Uterus (tissue), 4 donors: ENCODE data around the gene AAK1. TPM values are rescaled to one million over a fixed set of nuclear protein-coding genes. Genes with fewer than 3 reads are reported as not detected.

Source experiments
- DNase-seq, 2 donors: peaks; one replicate each; pipeline ENCODE4 v3.0.0-alpha.2; 2019 to 2020
- H3K27ac ChIP-seq, 2 donors: fragments of 200-600 bp; sonication (generic); 1 replicate in 1 of 2; 2 replicates in 1 of 2; pipeline ENCODE4 v1.5.1; 2016 to 2018
- H3K27me3 ChIP-seq, 2 donors: fragments of 200-600 bp; sonication (generic); one replicate each; pipeline ENCODE4 v1.5.1; 2018 to 2019; ENCODE audit warnings: control low read depth in 1 of 2
- H3K36me3 ChIP-seq, 2 donors: fragments of 200-600 bp; sonication (generic); one replicate each; pipeline ENCODE4 v1.5.1; 2019; ENCODE audit warnings: control low read depth in 1 of 2
- H3K4me1 ChIP-seq, 2 donors: fragments of 200-600 bp; sonication (generic); one replicate each; pipeline ENCODE4 v1.5.1; 2018 to 2019; ENCODE audit warnings: control low read depth in 1 of 2
- H3K4me3 ChIP-seq, 2 donors: fragments of 200-600 bp; sonication (generic); 1 replicate in 1 of 2; 2 replicates in 1 of 2; pipeline ENCODE4 v1.5.1; 2018 to 2019; ENCODE audit warnings: mild to moderate bottlenecking in 1 of 2
- H3K9me3 ChIP-seq, 2 donors: fragments of 200-600 bp; sonication (generic); one replicate each; pipeline ENCODE4 v1.5.1; 2019; ENCODE audit warnings: control low read depth in 1 of 2
- POLR2A ChIP-seq, 2 donors: fragments of 450-650 bp; IDR thresholded peaks; one replicate each; pipeline ENCODE4 v1.6.1; 2016; ENCODE audit warnings: antibody characterized with exemption in 2 of 2, mild to moderate bottlenecking in 1 of 2, moderate library complexity in 1 of 2
- intact Hi-C: fragments of 100-400 bp; cut with DNase I; formaldehyde crosslinking; loops from one replicate; pipeline ENCODE4 v1.15.1; 2023; ENCODE audit warnings: low total_unique reads
- total RNA-seq, 4 donors: library from RNA; depleted of rRNA in 3 of 4; stranded (reverse); fragments of >200 nt in 3 of 4; gene quantifications; one replicate each; pipeline versions ENCODE4 v1.1.0 to v1.2.4, GENCODE V29; 2014 to 2023
- TF ChIP-seq, protein P1 (sequence below), 4 experiments: fragments of 200-600 bp in 2 of 4; fragments of 450-650 bp in 2 of 4; sonication (generic) in 2 of 4; IDR thresholded peaks; one replicate each; pipeline ENCODE4 v1.5.1; 2016 to 2019; ENCODE audit warnings: antibody characterized with exemption in 4 of 4, mild to moderate bottlenecking in 2 of 4, moderate library complexity in 1 of 4
- donor health status: DM: yes; HTN: yes; CAD: no.

Gene AAK1
- total RNA-seq, 4 donors from 2014 or later: 13.1 to 66.3 (median 32.5) TPM

DNA sequence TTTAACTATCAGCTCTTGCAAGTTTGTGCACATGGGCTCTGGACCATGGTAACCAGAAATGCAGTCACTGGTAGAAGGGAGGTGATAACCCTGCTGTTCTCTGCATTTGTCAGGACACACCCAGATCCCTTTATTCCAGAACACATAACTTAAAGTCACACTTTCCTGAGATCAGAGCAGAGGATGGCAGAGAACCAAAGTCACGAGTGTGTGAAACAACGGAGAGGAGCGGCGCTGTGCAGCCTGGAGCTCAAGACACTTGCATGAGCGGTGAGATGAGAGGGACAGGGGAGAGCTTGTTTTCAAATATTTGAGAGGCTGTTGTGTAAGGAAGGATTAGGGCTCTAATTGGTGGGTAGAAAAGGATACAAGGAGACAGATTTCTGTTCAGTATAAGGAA, 43.3 kb upstream of the AAK1 start:
- Histone ChIP-seq H3K27ac (peak overlapping the region; percentile 61 to 87), H3K4me3 (no peak overlapping the region), H3K9me3 (no peaks in the 10 kb centered on the region), H3K27me3 (no peaks in the 10 kb centered on the region), H3K36me3 (no peaks in the 10 kb centered on the region), H3K4me1 (peaks cover 0 to 6% of the 10 kb centered on the region in 2 donors)
- TF ChIP-seq, protein P1, sequence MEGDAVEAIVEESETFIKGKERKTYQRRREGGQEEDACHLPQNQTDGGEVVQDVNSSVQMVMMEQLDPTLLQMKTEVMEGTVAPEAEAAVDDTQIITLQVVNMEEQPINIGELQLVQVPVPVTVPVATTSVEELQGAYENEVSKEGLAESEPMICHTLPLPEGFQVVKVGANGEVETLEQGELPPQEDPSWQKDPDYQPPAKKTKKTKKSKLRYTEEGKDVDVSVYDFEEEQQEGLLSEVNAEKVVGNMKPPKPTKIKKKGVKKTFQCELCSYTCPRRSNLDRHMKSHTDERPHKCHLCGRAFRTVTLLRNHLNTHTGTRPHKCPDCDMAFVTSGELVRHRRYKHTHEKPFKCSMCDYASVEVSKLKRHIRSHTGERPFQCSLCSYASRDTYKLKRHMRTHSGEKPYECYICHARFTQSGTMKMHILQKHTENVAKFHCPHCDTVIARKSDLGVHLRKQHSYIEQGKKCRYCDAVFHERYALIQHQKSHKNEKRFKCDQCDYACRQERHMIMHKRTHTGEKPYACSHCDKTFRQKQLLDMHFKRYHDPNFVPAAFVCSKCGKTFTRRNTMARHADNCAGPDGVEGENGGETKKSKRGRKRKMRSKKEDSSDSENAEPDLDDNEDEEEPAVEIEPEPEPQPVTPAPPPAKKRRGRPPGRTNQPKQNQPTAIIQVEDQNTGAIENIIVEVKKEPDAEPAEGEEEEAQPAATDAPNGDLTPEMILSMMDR (IDR thresholded peaks at IDR 0.05): no peak
- no peak for TF ChIP-seq POLR2A (IDR thresholded peaks at IDR 0.05)
- intact Hi-C loops: no loop called here
- DNase-seq: peak; percentile 24 to 68

DNA sequence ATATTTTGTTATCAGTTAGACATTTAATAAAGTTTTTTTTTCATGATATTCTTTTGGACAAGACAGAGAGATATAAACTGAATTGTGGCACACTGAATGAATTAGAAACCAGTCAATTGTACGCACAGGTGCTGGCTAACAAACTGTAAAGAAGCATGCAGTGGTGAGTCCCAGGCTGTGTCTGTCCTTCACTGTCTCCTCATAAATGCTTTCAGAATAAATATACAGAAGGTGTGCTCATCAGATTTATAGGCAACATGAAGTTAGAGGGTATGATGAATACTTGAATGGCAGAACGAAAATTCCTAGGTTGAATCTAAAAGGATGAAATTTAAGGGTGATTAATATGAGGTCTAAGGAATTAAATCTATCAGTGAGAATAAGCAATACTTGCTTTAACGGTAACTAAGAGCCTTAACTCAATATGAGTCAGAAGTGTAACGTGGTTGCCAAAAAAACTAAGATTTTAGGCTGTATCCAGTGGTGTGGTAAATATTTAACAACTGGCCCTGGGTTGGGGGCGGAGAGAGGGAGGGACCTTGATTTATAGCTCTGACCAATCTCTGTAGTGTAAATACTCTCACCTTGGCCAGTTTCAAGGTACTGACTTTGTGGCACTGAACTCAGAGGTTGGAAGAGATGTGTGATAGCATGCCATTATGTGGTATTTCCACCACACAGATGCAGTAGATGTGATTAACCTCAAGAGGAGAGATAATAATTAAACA, 41.9 kb upstream of the AAK1 start:
- Histone ChIP-seq H3K4me1 (peaks cover 0 to 6% of the 10 kb centered on the region in 2 donors), H3K27ac (peak overlapping the region; percentile 67 to 87), H3K36me3 (no peaks in the 10 kb centered on the region), H3K27me3 (no peaks in the 10 kb centered on the region), H3K4me3 (no peak overlapping the region), H3K9me3 (no peaks in the 10 kb centered on the region)
- intact Hi-C loops: no loop called here
- no peak for DNase-seq
- no peak for TF ChIP-seq POLR2A (IDR thresholded peaks at IDR 0.05)
- TF ChIP-seq, protein P1 (IDR thresholded peaks at IDR 0.05): no peak

DNA sequence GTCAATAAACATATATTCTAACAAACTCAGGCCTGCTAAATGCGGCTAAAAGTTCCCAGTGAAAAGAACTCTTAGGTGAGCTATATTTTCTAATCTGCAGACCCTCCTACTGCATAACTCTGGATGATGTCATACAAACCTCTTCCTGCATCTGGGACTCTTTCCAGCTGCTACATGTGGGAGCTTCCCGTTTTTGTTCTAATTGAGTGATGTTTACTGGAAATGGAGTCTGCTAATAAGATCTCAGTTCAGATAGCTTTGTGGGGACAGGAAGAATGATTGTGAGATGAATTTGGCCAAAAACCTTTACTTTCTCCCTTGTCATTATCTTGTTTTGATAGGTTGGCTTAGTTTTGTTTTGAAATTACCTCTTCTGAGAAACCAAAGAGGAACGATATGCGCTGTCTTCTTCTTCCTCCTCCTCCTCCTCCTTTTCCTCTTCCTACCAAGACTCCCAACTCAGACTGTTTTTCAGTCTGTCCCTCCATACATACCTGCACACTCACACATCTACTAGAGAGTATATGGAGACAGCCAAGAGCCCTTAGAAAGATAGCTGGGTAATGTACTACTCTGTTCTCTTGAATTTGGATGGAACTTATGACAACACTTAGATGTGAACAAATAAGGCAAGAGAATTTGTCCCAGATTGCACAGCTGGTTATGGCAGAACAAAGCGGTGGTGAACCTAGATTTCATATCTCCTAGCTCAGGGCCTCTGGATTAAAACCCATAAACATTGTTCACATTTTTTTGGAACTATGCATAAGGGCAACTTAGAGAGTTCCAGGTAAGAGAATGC, 39.8 kb upstream of the AAK1 start:
- peak; percentile 57 to 80 for DNase-seq
- no peak for TF ChIP-seq POLR2A (IDR thresholded peaks at IDR 0.05)
- TF ChIP-seq, protein P1 (IDR thresholded peaks at IDR 0.05): no peak
- H3K27me3 ChIP-seq: no peaks in the 10 kb centered on the region
- no peaks in the 10 kb centered on the region for H3K9me3 ChIP-seq
- H3K4me1 ChIP-seq: peaks cover 0 to 6% of the 10 kb centered on the region in 2 donors
- peak overlapping the region; percentile 67 to 87 for H3K27ac ChIP-seq
- intact Hi-C loops: no loop called here
- H3K36me3 ChIP-seq: no peaks in the 10 kb centered on the region
- no peak overlapping the region for H3K4me3 ChIP-seq

DNA sequence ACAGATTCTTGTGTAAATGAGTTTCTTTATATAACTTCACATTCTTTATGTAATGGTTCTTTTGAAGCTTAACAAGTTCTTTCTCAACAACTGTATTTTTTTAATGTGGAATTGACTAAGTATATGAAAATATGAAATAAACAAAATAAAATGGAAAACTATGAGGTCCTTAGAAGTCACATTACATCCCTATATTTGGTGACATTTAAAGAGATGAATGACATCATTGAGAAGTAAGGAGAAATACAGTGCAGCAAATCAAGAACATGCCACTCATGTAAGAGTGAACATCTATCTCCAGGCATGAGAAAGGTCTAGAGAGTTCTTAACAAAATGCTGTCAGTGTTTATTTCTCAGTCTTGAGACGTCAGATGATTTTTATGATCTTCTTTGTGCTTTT, 39.0 kb upstream of the AAK1 start:
- TF ChIP-seq POLR2A (IDR thresholded peaks at IDR 0.05): no peak
- TF ChIP-seq, protein P1 (IDR thresholded peaks at IDR 0.05): no peak
- H3K36me3 ChIP-seq: no peaks in the 10 kb centered on the region

More for the DNA sequence above, 39.0 kb upstream of the AAK1 start:
- peak overlapping the region; percentile 67 to 87 for H3K27ac ChIP-seq
- no peaks in the 10 kb centered on the region for H3K9me3 ChIP-seq
- peaks cover 0 to 6% of the 10 kb centered on the region in 2 donors for H3K4me1 ChIP-seq
- no peak overlapping the region for H3K4me3 ChIP-seq
- DNase-seq: no peak
- intact Hi-C loops: no loop called here
- no peaks in the 10 kb centered on the region for H3K27me3 ChIP-seq
